Measurements from ENCODE around the gene NFE2L3.
A peak's percentile ranks its signal among the peaks of the same experiment; 100 is the strongest.
"Not testable (repeated sequence)": the region's sequence is repeated elsewhere in the genome, so short reads cannot be mapped to it uniquely, and the experiment has no call there.

The NFE2L3 gene

GRCh38 chr7:26147646-26148306 lies 4.2 kb upstream of the NFE2L3 start:
- not testable (repeated sequence) for DNase-seq

DNA sequence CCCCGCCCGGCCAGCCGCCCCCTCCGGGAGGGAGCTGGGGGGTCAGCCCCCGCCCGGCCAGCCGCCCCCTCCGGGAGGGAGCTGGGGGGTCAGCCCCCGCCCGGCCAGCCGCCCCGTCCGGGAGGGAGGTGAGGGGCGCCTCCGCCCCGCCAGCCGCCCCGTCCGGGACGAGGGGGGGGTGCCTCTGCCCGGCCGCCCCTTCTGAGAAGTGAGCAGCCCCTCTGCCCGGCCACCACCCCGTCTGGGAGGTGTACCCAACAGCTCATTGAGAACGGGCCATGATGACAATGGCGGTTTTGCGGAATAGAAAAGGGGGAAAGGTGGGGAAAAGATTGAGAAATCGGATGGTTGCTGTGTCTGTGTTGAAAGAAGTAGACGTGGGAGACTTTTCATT lies 3.7 kb upstream of the NFE2L3 start:
- not testable (repeated sequence) for DNase-seq

GRCh38 chr7:26149391-26149977 lies 2.5 kb upstream of the NFE2L3 start:
- DNase-seq: no peak

DNA sequence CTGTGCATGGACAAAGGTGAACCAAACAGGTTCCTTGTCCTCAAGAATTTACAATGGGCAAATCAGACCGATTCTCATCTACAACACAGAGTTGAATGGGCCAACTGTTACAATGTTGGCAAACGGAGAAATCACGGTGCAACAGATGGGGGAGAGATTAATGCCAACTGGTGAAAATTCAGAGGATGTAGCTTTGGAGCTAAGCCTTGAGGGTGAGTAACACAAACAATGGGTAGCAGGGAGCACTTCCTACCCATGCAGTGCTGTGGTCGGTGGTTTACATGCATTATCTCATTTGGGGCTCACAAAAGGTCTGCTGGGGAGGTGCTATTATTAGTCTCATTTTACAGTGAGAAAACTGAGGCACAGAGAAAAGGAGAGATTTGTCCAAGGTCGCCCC lies 902 bp upstream of the NFE2L3 start:
- no peak for DNase-seq

GRCh38 chr7:26151650-26151952 lies 397 bp upstream of the NFE2L3 start:
- no peak for DNase-seq

- DNase-seq: not testable (repeated sequence)
Measured at GRCh38 chr7:26152782-26153240, 813 bp downstream of the NFE2L3 start.

DNA sequence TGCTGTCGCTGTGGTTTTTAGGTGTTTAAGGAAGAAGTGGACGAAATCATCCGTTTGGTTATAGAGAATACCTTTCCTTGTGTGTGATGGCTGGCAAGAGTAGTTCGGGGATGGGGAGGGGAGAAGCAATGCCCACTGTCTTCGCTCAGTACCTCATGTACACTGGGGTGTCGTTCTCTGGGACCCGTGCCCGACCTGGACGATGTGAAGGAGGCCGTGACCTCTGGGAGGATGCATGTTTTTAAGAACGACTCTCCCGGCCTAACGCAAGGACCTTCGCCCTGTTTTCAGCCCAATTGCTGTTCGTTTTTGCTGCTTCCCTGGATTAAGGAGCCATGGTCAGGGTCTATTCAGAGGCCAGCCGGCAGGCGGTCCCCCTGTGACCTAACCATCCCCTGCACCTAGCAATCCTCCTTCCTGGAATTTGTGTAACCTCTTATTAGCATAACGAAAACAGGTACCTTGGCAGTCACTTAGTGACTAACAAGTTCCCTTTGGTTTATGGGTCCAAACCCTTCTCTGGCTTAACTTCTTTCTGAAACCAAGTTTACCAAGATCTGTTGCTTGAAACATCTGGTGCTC lies 1.3 kb downstream of the NFE2L3 start:
- DNase-seq: peak; percentile 27

DNA sequence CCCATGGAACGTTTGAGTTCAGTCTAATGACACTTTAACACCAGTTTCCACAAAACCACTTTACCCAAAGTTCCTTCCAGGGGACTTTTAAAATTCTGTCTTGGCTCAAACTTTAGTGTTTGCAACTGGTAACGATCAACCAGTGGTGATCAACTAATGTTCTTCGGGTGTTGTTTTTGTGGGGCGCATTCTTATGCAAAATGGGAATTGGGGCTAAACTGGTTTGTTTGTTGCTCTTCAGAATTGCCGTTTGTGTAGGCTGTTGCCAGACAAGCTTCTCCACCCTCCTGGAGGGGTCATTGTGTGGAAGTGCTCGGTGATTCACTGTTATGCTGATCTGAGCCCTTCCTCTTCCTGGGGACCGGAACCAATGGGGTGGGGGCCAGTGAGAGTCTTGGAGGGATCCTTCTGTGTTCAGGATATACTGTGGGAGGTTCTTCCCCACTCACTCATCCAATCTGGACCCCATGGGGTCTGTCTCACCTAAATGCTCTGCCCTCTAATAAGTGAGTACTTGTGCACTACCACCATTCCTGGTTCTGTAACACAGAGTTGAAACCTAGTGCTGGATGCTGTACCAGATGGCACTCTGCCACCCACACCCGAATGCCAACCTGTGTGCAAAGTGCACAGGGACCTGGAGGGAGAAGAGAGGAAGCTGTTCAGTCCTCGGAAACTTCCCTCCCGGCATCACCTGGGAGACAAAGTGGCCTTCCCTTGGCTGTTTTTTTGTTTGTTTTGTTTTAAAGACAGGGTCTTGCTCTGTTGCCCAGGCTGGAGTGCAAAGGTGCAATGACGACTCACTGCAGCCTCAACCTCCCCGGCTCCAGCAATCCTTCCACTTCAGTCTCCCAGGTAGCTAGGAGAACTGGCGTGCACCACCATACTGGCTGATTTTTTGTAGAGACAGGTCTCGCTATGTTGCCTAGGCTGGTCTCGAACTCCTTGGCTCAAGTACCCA lies 2.1 kb downstream of the NFE2L3 start:
- peak; percentile 48 for DNase-seq

- peak; percentile 21 for DNase-seq
Measured at GRCh38 chr7:26155531-26156375, 3.8 kb downstream of the NFE2L3 start.

DNA sequence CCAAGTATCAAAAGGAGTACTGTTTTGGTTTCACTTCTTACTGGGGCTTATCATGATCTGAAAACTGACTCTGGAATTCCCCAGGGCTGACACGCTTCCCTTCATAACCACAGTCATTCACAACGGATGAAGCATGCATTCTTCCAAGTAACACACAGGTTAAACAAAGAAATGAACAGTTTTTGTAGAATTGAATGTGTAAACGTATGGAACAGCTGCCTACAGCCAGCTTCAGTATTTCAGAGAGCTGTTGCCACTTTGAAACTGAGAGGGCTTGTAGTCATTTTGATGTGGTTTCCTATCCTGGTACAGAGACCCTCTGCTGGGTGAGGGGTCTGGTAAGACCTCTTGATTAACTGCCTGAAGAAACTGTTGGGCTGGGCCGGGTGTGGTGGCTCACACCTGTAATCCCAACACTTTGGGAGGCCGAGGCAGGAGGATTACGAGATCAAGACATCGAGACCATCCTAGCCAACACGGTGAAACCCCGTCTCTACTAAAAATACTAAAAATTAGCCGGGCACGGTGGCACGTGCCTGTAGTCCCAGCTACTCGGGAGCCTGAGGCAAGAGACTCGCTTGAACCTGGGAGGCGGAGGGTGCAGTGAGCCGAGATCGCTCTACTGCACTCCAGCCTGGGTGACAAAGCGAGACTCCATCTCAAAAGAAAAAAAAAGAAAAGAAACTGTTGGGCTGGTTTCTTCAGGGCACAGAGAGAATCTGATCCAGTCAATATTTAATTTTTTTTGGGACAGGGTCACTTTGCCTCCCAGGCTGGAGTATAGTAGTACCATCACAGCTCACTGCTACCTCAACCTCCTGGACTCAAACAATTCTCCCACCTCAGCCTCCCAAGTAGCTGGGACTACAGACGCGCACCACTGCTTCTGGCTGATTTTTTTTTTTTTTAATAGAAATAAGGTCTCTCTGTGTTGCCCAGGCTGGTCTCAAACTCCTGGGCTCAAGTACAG lies 4.7 kb downstream of the NFE2L3 start:
- DNase-seq: peak; percentile 51

GRCh38 chr7:26157520-26158105 lies 5.6 kb downstream of the NFE2L3 start:
- no peak for DNase-seq

DNA sequence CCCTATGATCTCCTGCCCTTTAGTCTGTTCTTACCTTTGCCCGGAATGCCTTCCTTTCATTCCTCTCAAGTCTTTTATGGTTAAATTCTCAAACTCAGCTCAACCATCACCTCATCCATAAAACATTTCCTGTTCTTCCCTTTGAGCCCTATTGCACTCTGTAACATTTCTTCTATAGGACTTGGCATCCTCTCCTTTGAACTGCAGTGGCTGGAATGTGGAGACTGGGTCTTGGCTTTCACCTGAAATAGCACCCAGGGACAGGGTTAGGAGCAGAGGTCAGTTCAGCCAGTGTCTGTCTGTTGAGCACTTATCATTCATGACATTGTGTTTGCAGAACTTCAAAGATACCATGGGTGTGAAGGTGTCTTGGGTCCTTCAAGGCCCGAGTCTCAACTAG lies 7.2 kb downstream of the NFE2L3 start:
- peak; percentile 57 for DNase-seq

GRCh38 chr7:26160896-26161295 lies 8.9 kb downstream of the NFE2L3 start:
- DNase-seq: no peak

GRCh38 chr7:26162431-26162830 lies 10.4 kb downstream of the NFE2L3 start:
- DNase-seq: no peak

- DNase-seq: not testable (repeated sequence)
Measured at GRCh38 chr7:26163804-26164203, 11.8 kb downstream of the NFE2L3 start.

GRCh38 chr7:26165950-26166683 lies 14.1 kb downstream of the NFE2L3 start:
- no peak for DNase-seq

GRCh38 chr7:26166684-26167266 lies 14.8 kb downstream of the NFE2L3 start:
- peak; percentile 29 for DNase-seq

- DNase-seq: no peak
Measured at GRCh38 chr7:26167303-26167934, 15.4 kb downstream of the NFE2L3 start.

GRCh38 chr7:26168458-26169023 lies 16.5 kb downstream of the NFE2L3 start:
- no peak for DNase-seq

All from hematopoietic multipotent progenitor cell treated with erythropoietin and hydrocortisone succinate and interleukin-3 and kit ligand, for 8 days (in vitro differentiated cells).